Amygdala (tissue), 56 donors: Measurements from ENCODE around the gene ACOXL.

ENCODE experiments used
- DNase-seq, 56 donors: peaks; one replicate each; lab custom pipeline; 2025; lab: John Stamatoyannopoulos, UW

The ACOXL gene

GRCh38 chr2:110990440-110990839 lies 258.1 kb downstream of the ACOXL start:
- DNase-seq = no peak

- DNase-seq = no peak
Observed at GRCh38 chr2:110991911-110992310, 259.5 kb downstream of the ACOXL start.

- no peak for DNase-seq
Observed at GRCh38 chr2:110992886-110993285, 260.5 kb downstream of the ACOXL start.

GRCh38 chr2:110993557-110994231 lies 261.3 kb downstream of the ACOXL start:
- DNase-seq = no peak

GRCh38 chr2:110994250-110994961 lies 262.0 kb downstream of the ACOXL start:
- no peak for DNase-seq

- DNase-seq = no peak
Observed at GRCh38 chr2:110995911-110996310, 263.5 kb downstream of the ACOXL start.

- no peak for DNase-seq
Observed at GRCh38 chr2:110997331-110998045, 265.1 kb downstream of the ACOXL start.

- DNase-seq = no peak
Observed at GRCh38 chr2:110998311-110998710, 265.9 kb downstream of the ACOXL start.

- no peak for DNase-seq
Observed at GRCh38 chr2:110999626-111000025, 267.3 kb downstream of the ACOXL start.

GRCh38 chr2:111005307-111005706 lies 272.9 kb downstream of the ACOXL start:
- DNase-seq = no peak

- DNase-seq = no peak
Observed at GRCh38 chr2:111005821-111006220, 273.4 kb downstream of the ACOXL start.

- DNase-seq = no peak
Observed at GRCh38 chr2:111007757-111008688, 275.6 kb downstream of the ACOXL start.

GRCh38 chr2:111011218-111011617 lies 278.8 kb downstream of the ACOXL start:
- no peak for DNase-seq

- DNase-seq = no peak
Observed at GRCh38 chr2:111015283-111015995, 283.1 kb downstream of the ACOXL start.

- DNase-seq = no peak
Observed at GRCh38 chr2:111017034-111017622, 284.8 kb downstream of the ACOXL start.

GRCh38 chr2:111017909-111018308 lies 285.5 kb downstream of the ACOXL start:
- DNase-seq = no peak

GRCh38 chr2:111019381-111019780 lies 287.0 kb downstream of the ACOXL start:
- DNase-seq = no peak

- no peak for DNase-seq
Observed at GRCh38 chr2:111022633-111023032, 290.3 kb downstream of the ACOXL start.

GRCh38 chr2:111024496-111024895 lies 292.1 kb downstream of the ACOXL start:
- DNase-seq = no peak
